Retinal pigment epithelial cell (primary cell): Measurements from ENCODE around the gene ROPN1.
"Not testable (repeated sequence)": the region's sequence is repeated elsewhere in the genome, so short reads cannot be mapped to it uniquely, and the experiment has no call there.

Experiments
- DNase-seq: peaks from one replicate; pipeline ENCODE4 v3.0.0-alpha.2; 2010; ENCODE audit warnings: low read depth
- H3K4me3 ChIP-seq: 2 replicates; pipeline ENCODE4 v1.5.1; 2011; ENCODE audit warnings: mild to moderate bottlenecking, low read length, control low read depth, moderate library complexity
- TF ChIP-seq, protein P1 (sequence below): conservative IDR thresholded peaks from 2 replicates; pipeline ENCODE4 v1.5.1; 2011; ENCODE audit warnings: low read depth, low read length, control low read depth, inconsistent platforms

ROPN1 gene

DNA sequence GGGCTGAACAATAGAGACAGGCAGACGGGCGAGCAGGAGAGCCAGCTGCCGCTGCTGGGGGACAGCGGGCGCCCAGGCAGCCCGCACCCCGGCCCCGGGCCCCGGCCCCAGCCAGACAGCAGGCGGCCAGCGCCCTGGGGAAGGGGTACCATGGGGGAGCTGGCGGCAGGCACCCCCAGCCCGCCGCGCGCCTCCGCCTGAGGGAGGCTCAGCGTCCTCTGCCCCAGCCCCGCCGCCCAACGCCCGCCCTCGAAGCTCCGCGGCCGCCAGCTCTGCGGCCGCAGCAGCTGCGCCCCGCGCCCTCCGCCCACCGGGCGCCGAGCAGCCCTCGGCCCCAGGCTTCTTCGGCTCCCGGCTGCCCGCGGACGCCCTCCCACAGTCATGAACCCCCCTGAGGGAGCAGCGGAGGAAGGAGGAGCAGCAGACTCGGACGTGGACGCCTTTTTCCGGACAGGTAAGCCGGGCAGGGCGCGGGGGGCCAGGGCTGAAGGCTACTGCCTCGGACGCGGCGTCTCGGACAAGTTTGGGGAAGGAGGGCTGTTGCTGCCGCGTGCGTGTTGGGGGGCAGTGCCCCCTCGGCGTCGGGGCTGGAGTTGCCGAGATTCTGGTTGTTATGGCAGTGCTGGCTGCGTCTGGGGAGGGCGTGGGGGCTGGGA lies 41.6 kb upstream of the ROPN1 start, which contains the start of gene KALRN:
Gene KALRN (plus strand): TSS at position 10 of the 656 bp plus-strand sequence.
- no peak for DNase-seq
- H3K4me3 ChIP-seq, result peak within 1 kb of the TSS; percentile 91
- TF ChIP-seq, protein P1, sequence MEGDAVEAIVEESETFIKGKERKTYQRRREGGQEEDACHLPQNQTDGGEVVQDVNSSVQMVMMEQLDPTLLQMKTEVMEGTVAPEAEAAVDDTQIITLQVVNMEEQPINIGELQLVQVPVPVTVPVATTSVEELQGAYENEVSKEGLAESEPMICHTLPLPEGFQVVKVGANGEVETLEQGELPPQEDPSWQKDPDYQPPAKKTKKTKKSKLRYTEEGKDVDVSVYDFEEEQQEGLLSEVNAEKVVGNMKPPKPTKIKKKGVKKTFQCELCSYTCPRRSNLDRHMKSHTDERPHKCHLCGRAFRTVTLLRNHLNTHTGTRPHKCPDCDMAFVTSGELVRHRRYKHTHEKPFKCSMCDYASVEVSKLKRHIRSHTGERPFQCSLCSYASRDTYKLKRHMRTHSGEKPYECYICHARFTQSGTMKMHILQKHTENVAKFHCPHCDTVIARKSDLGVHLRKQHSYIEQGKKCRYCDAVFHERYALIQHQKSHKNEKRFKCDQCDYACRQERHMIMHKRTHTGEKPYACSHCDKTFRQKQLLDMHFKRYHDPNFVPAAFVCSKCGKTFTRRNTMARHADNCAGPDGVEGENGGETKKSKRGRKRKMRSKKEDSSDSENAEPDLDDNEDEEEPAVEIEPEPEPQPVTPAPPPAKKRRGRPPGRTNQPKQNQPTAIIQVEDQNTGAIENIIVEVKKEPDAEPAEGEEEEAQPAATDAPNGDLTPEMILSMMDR, result no peak

DNA sequence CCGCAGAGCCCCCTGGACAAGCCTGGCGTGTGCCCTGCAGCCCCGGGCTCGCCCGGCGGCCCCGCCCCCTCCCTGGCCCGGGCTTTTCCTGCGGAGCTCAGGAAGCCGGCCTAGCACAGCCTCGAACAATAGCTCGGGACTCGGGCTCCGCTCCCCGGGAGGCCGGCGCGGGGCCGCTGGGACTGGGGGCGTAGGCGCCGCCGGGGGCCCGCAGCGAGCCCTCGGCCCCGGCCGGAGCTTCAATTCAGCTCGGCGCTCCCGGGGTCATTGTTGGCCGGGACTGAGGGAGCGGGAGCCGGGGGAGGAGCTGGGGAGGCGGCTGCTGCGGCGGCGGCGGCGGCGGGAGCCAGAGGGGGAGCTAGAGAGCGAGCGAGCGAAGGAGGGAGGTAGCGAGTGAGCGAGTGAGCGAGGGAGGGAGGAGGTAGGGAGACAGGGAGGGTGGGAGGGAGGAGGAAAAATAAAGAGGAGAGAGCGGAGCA lies 41.0 kb upstream of the ROPN1 start:
- TF ChIP-seq, protein P1, result peak; percentile 52
- peak overlapping the region; percentile 91 for H3K4me3 ChIP-seq
- peak; percentile 57 for DNase-seq

DNA sequence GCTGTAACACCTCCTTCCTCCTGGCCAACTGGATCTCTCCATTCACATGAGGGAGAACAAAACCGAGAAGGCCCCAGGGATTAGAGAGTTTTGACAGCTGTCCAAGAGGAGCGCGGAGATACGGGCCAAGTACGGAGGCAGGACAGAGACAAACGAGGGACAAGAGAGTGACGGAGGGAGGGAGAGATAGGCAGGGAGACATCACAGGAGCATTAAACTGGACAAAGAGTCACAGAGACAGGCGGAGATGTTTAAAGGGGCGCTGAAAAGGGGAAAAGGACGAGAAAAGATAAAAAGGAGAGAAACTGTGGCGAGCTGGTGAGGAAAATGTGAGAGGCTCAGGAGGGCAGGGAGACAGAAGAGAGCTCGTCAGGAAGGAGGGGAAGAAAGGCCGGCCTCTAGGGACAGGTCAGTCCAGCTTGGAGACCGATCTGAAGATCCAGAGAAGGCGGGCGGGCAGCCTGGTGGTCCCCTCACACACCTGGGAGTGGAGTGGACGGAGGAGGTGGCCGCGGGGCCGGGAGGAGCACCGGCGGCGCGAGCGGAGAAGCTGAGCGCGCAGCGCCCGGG lies 40.5 kb upstream of the ROPN1 start:
- TF ChIP-seq, protein P1, result no peak
- no peak for DNase-seq
- peak overlapping the region; percentile 91 for H3K4me3 ChIP-seq

DNA sequence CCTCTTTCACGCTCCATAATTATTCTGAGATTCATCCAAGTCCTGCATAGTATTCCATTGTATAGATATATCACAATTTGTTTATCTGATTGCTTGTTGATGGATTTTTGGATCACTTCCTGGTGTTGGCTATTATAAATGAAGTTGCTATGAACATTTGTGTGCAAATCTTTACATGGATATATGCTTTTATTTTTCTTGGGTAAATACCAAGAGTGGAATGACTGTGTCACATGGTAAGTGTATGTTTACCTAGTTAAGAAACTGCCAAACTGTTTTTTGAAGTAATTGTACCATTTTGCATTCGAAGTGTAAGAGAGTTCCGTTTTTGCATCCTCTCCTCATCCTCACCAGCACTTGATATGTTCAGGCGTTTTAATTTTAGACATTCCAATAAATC lies 34.6 kb upstream of the ROPN1 start:
- DNase-seq, result no peak
- no peak overlapping the region for H3K4me3 ChIP-seq
- TF ChIP-seq, protein P1, result no peak

DNA sequence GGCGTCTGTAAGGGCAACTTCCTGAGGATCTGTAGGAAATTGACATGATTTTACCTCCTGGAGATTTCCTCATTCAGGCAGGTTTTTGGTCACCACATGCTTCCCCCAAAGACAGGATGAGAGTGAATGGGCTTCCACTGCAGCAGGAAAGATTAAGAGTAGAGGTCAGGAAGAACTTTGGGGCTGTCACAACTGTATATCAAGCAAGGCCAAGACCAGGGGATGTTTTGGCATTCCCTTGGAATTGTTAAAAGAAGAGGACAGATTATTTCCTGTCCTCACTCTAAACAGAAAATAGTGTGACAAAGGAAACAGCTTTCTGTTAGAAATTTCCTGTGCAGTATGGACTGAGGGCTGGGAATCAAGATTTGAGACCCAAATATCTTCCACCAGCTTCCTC lies 31.6 kb upstream of the ROPN1 start:
- H3K4me3 ChIP-seq, DNase-seq: not testable (repeated sequence)

DNA sequence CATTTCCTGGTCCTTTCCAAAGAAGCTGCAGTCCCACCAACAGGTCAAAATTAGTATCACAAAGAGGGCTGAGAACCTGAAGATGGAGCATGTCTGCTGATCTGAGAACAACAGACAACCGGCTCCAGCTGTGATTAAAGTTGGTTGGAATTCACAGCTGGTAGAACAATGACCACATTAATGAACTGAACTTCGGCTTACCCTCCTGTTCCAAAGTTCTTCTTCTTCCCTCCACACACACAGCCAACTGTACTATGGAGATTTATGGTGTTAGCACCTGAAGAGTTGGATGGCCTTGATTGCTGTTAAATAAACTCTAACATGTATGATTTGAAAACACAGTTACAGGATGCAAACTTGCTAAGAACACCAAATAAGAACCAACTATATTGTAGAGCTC lies 27.4 kb upstream of the ROPN1 start:
- TF ChIP-seq, protein P1, result no peak
- DNase-seq, result no peak
- no peak overlapping the region for H3K4me3 ChIP-seq

DNA sequence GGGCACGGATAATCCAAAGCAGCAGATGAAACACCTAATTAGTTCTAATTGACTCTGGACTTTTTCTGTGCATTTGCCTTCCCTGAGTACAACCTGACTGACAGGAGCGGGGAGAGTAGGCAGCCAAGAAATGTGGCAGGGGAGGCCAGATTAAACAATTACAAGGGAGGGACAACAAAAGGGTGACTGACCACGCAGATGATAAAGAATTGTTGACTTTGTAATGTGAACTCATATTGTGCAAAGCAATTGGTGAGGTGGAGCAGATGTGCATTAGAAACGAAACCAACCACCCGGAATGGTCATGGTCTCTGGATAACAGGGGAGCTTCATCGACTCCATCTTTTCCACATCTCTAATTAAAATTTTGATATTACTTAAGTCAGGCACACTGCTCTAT lies 25.6 kb upstream of the ROPN1 start:
- H3K4me3 ChIP-seq, DNase-seq: not testable (repeated sequence)

DNA sequence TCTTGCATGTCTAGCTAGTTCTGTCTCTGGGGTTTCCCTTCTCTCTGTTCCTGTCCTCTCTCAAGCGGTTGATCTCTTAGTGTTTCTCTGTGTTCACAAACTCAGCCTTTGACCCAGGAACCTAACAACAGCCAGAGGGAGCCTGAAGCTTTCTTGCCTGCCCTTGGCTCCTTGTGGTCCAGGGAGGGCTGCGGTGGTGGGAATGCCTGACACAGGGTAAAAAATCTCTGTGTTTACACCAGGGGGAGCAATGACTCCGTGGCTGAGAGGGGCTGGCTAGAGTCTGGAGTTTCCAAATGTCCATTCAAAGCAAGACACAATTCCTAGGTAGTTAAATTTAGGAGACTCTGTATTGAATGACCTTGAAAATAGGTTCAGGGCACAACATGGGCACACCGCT lies 24.6 kb upstream of the ROPN1 start:
- TF ChIP-seq, protein P1, result peak; percentile 60
- H3K4me3 ChIP-seq, DNase-seq: not testable (repeated sequence)
